ENCODE results near the gene CCDC92B.
"Not testable (repeated sequence)": the region's sequence is repeated elsewhere in the genome, so short reads cannot be mapped to it uniquely, and the experiment has no call there.

CCDC92B gene

GRCh38 chr17:2749058-2749783 lies at the start of gene CCDC92B:
TSS of gene CCDC92B (minus strand) at chr17:2749652. CDS start at chr17:2735145, 14,507 bp downstream.
- peak within 1 kb of the TSS; percentile 65 for H3K9ac ChIP-seq (ENCODE audit: low read depth, low read length)
- H3K36me3 ChIP-seq (ENCODE audit: insufficient read depth, low read length), result no peaks in the 10 kb centered on the region; the same call in 1 of the 2 replicates
- H3K9me3 ChIP-seq (ENCODE audit: control insufficient read depth, insufficient read depth, low read length), result no peaks in the 10 kb centered on the region
- peaks cover 4% of the 10 kb centered on the region for H3K4me1 ChIP-seq (ENCODE audit: insufficient read depth, low read length)

- H3K4me1 ChIP-seq (ENCODE audit: insufficient read depth, low read length), result peaks cover 6% of the 10 kb centered on the region
- no peaks in the 10 kb centered on the region for H3K36me3 ChIP-seq (ENCODE audit: insufficient read depth, low read length)
- no peaks in the 10 kb centered on the region for H3K9me3 ChIP-seq (ENCODE audit: control insufficient read depth, insufficient read depth, low read length)
- no peak overlapping the region for H3K9ac ChIP-seq (ENCODE audit: low read depth, low read length)
These were observed 49.2 kb upstream of the CCDC92B start for GRCh38 chr17:2798678-2799077.

DNA sequence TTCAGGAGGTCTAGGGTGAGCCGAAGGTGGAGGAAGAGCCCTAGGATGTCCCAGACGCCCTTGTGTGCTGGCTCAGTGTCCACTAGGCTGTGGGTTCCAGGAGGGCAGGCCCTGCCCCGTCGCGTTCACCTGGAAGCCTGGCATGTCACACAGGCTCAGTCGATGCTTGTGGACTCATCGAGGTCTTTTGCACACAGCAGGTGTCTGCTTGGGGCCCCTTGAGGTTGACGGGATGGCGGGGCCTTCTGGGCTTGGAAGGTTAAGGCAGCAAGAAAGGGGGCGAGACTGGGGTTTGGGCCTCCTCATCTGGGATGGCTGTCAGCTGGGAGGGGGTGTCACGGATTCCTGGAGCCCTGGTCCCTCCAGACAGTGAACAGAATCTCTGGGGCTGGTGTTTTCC lies 48.7 kb upstream of the CCDC92B start:
- H3K4me1 ChIP-seq (ENCODE audit: insufficient read depth, low read length), result peaks cover 6% of the 10 kb centered on the region
- no peaks in the 10 kb centered on the region for H3K9me3 ChIP-seq (ENCODE audit: control insufficient read depth, insufficient read depth, low read length)
- H3K36me3 ChIP-seq (ENCODE audit: insufficient read depth, low read length), result no peaks in the 10 kb centered on the region
- H3K9ac ChIP-seq (ENCODE audit: low read depth, low read length), result no peak overlapping the region

DNA sequence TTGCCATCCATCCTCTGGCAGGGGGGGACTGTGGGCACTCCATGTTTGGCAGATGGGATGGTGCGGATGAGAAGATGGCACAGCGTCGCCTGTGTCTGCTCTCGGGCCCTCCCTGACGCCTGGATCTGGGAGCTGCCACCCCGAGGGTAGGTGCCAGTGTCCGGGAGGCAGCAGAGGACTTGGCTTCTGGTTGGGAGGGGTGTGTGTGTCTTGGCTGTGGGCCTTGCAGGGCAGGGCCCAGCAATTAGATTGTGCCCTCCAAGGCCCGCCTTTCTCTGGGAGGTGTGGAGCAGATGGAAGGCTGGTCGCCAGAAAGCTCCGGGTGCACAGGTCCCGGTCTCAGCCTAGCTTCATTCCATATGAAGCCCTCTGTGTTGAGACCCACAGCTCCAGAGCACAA lies 48.2 kb upstream of the CCDC92B start:
- Histone ChIP-seq H3K9ac (ENCODE audit: low read depth, low read length) (no peak overlapping the region), H3K4me1 (ENCODE audit: insufficient read depth, low read length) (peaks cover 6% of the 10 kb centered on the region), H3K9me3 (ENCODE audit: control insufficient read depth, insufficient read depth, low read length) (no peaks in the 10 kb centered on the region), H3K36me3 (ENCODE audit: insufficient read depth, low read length) (no peaks in the 10 kb centered on the region)

DNA sequence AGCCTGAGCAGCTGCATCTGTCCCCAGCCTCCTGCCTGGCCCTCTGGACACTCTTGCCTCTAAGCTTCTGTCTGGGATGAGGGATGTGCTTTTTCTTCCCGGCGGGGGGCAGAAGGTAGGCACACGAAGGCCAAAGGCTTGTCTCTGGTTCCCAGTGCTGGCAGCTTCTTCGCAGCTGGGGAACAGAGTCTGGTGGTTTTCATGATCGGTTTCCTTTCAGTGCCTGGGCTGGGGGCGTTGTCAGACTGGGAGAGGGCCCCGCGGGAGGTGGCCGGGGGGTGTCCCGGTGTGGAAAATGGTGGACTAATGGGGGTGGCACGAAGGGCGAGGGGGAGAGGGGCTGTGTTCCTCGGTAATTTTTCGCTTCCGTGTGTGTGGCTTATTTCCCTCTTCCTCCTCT lies 47.8 kb upstream of the CCDC92B start:
- Histone ChIP-seq H3K36me3 (ENCODE audit: insufficient read depth, low read length) (no peaks in the 10 kb centered on the region), H3K4me1 (ENCODE audit: insufficient read depth, low read length) (peaks cover 6% of the 10 kb centered on the region), H3K9me3 (ENCODE audit: control insufficient read depth, insufficient read depth, low read length) (no peaks in the 10 kb centered on the region), H3K9ac (ENCODE audit: low read depth, low read length) (no peak overlapping the region)

GRCh38 chr17:2796164-2797125 lies 47.0 kb upstream of the CCDC92B start, which contains the start of gene RAP1GAP2:
TSS of gene RAP1GAP2 (plus strand) at chr17:2796438. CDS start at chr17:2796528, 90 bp downstream.
- Histone ChIP-seq H3K4me1 (ENCODE audit: insufficient read depth, low read length) (peaks cover 6% of the 10 kb centered on the region), H3K9me3 (ENCODE audit: control insufficient read depth, insufficient read depth, low read length) (no peaks in the 10 kb centered on the region), H3K9ac (ENCODE audit: low read depth, low read length) (no peak within 1 kb of the TSS), H3K36me3 (ENCODE audit: insufficient read depth, low read length) (no peaks in the 10 kb centered on the region)

DNA sequence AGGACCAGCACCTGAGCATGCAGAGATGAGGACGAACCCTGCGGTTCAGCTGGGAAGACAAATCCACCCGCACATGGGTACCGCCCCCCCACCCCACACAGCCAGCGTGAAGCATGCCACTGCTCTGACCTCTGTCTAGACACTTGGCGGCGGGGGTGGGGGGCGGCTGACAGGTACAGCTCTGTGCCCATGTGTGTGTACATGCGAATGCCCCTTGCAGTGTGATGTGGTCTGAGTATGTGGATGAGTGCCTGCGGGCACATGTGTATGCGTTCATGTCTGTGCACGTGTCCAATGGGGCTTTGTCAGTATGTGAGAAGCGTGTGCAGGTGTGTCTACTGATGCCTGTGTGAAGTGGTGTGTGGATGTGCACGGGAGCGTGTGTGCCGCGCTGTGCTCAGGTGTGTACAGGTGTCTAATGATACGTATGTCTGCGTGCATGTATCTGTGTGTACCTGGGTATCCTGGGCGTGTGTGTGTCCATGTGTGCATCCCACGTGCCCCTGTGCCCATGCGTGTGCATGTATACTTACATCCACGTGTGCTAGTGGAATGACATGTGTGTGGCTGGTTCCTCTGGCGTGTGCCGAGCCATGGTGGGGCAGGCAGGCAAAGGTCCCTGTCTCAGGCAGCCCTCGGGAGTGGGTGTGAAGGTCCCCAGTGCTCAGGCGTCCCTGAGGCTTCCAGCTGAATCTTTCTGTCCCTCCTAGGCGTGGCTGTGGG lies 46.1 kb upstream of the CCDC92B start:
- Histone ChIP-seq H3K4me1 (ENCODE audit: insufficient read depth, low read length) (peaks cover 7% of the 10 kb centered on the region), H3K9me3 (ENCODE audit: control insufficient read depth, insufficient read depth, low read length) (no peaks in the 10 kb centered on the region), H3K9ac (ENCODE audit: low read depth, low read length) (no peak overlapping the region), H3K36me3 (ENCODE audit: insufficient read depth, low read length) (no peaks in the 10 kb centered on the region)

DNA sequence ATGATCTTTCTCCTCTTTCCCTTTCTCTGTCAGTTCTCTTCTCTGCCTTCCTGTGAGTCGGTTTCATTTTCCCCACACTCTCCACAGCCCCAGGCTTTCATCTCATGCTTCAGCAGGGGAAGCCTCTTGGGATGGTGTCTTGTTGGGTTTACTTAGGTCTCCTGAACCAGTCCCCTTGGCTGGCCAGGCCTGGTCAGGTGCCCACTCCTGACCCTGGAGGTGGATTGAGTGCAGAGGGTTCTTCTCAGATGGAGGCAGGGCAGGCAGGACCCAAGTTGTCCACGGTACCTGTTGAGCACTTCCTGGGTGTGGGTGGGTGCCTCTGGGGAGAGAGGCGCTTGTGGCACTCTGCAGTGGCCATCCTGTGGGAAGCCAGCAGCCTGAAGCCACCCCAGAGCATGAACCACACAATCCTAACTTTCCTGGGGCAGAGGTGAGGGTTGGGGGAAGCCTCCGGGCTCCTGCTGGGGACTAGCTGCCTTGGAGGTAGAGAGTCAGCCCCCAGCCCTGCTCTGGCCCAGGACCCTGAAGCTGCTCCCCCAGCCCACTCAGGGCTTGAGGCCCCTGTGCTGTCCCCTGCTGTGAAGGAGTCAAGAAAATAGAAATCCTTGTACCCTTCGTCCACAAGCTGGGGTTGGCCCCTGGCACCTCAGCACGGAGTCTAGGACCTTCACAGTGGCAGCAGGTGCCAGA lies 44.8 kb upstream of the CCDC92B start:
- Histone ChIP-seq H3K36me3 (ENCODE audit: insufficient read depth, low read length) (no peaks in the 10 kb centered on the region), H3K9me3 (ENCODE audit: control insufficient read depth, insufficient read depth, low read length) (no peaks in the 10 kb centered on the region), H3K9ac (ENCODE audit: low read depth, low read length) (no peak overlapping the region), H3K4me1 (ENCODE audit: insufficient read depth, low read length) (peaks cover 12% of the 10 kb centered on the region)

DNA sequence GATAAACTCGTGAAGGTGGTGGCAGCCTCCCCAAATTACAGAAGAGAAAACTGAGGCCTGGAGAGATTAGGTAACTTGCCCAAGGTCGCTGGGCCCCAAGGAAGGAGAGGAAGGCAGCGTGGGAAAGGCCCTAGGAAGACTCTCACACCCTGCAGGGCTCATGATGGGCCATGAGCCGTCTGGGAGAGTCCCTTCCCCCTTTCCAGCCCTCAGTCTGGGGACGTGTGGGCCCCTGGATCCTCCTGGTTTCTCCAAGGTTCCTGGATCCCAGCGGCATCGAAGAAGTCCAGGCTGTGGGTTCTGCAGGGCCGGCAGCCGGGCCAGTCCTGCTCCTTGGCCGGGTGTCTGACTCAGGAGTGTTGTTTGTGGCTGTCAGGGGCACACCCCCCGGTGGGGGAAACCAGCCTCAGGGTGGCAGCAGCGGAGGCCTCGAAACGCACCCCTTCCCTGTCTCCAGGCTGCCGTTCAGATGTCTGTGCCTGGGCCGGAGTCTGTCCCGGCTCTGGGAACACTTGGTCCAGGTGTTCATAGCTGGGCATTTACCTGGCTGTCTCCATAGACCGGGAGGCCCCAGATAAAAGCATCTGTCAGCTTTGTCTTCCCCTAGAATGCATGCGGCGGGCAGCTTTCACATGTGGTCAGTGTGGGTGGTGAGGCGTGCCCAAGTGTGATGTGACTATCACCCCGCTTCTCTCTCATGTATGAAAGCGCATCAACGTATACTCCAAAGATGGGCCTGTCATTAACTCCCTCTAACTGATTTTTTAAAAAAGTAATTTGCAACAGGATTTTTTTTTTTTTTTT lies 43.1 kb upstream of the CCDC92B start:
- H3K9ac ChIP-seq (ENCODE audit: low read depth, low read length), result no peak overlapping the region

DNA sequence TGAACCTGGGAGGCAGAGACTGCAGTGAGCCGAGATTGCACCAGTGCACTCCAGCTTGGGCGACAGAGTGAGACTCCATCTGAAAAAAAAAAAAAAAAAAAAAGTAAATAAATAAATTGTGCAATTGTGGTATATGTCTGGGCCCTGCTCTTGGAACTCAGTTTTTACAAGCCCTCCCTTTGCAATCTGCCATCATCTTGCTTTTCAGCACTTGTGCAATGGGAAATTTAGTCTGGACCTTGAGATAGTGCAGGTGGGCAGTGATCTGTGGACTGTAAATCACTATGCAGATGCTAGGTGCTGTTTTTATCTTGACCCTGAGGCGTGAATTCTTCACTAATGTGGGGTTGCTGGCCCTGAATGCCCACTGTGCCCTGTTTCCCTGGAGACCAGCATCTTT lies 40.2 kb upstream of the CCDC92B start:
- no peaks in the 10 kb centered on the region for H3K36me3 ChIP-seq (ENCODE audit: insufficient read depth, low read length)
- no peaks in the 10 kb centered on the region for H3K9me3 ChIP-seq (ENCODE audit: control insufficient read depth, insufficient read depth, low read length)
- H3K4me1 ChIP-seq (ENCODE audit: insufficient read depth, low read length), result peaks cover 10% of the 10 kb centered on the region; the same call in 1 of the 2 replicates
- H3K9ac ChIP-seq (ENCODE audit: low read depth, low read length), result no peak overlapping the region

More for the DNA sequence above, 43.1 kb upstream of the CCDC92B start:
- H3K4me1 ChIP-seq (ENCODE audit: insufficient read depth, low read length), result peaks cover 6% of the 10 kb centered on the region; the same call in 1 of the 2 replicates
- H3K9me3 ChIP-seq (ENCODE audit: control insufficient read depth, insufficient read depth, low read length), result no peaks in the 10 kb centered on the region
- no peaks in the 10 kb centered on the region for H3K36me3 ChIP-seq (ENCODE audit: insufficient read depth, low read length)

GRCh38 chr17:2786176-2786881 lies 36.9 kb upstream of the CCDC92B start:
- Histone ChIP-seq H3K9ac (ENCODE audit: low read depth, low read length) (no peak overlapping the region), H3K4me1 (ENCODE audit: insufficient read depth, low read length) (peaks cover 15% of the 10 kb centered on the region; the same call in 1 of the 2 replicates), H3K36me3 (ENCODE audit: insufficient read depth, low read length) (no peaks in the 10 kb centered on the region), H3K9me3 (ENCODE audit: control insufficient read depth, insufficient read depth, low read length) (no peaks in the 10 kb centered on the region)

GRCh38 chr17:2785376-2785775 lies 35.9 kb upstream of the CCDC92B start:
- not testable (repeated sequence) for H3K9me3 ChIP-seq (ENCODE audit: control insufficient read depth, insufficient read depth, low read length); H3K36me3 ChIP-seq (ENCODE audit: insufficient read depth, low read length); H3K9ac ChIP-seq (ENCODE audit: low read depth, low read length)
- peaks cover 11% of the 10 kb centered on the region; the same call in 1 of the 2 replicates for H3K4me1 ChIP-seq (ENCODE audit: insufficient read depth, low read length)
